IMR-90 (cell line): ENCODE results near the gene TRPM3. TPM values are rescaled to one million over a fixed set of nuclear protein-coding genes. Genes with fewer than 3 reads are reported as not detected.

ENCODE experiments used
- ATAC-seq: fragments of 200-7000 bp; cut with Tn5 transposase; 2 replicates; pipeline ENCODE4 v1.9.1; 2020; ENCODE audit warnings: low read depth, mild to moderate bottlenecking, moderate library complexity
- BruUV-seq: library from RNA; stranded (reverse); fragments of 400-500 nt; replicated peaks from 2 replicates; lab custom pipeline; 2021; lab: Mats Ljungman, UMichigan
- CTCF ChIA-PET: fragments of 300-600 bp; formaldehyde crosslinking; extraction: SDS; loops from one replicate; lab custom pipeline; 2021; ENCODE audit warnings: antibody characterized with exemption; lab: Yijun Ruan, JAX
- POLR2A ChIA-PET: fragments of 300-600 bp; sonication (Branson Sonifier 250); formaldehyde crosslinking; loops from one replicate; lab custom pipeline; 2022; ENCODE audit warnings: antibody characterized with exemption; ENCODE audit not compliant: unreplicated experiment; lab: Charles Lee
- DNase-seq: peaks from one replicate; pipeline ENCODE4 v3.0.0; 2013
- H2AFZ ChIP-seq: replicated peaks from 2 replicates; pipeline ENCODE3; 2013; ENCODE audit warnings: low read length, mild to moderate bottlenecking; ENCODE audit not compliant: poor library complexity
- H2AK5ac ChIP-seq: 2 replicates; pipeline ENCODE4 v1.6.1; 2013; ENCODE audit warnings: low read depth, low read length, inconsistent platforms
- H2AK9ac ChIP-seq: replicated peaks from 2 replicates; pipeline ENCODE3; 2013; ENCODE audit warnings: mild to moderate bottlenecking, low read depth, low read length, moderate library complexity; ENCODE audit not compliant: poor library complexity
- H2BK120ac ChIP-seq: 2 replicates; pipeline ENCODE4 v1.6.1; 2013; ENCODE audit warnings: low read depth, low read length, inconsistent platforms
- H2BK15ac ChIP-seq: 3 replicates; pipeline ENCODE4 v1.6.1; 2013; ENCODE audit warnings: low read depth, low read length, inconsistent platforms
- H2BK20ac ChIP-seq: 2 replicates; pipeline ENCODE4 v1.6.1; 2013; ENCODE audit warnings: low read depth, mild to moderate bottlenecking, inconsistent platforms, low read length, moderate library complexity
- H2BK5ac ChIP-seq: 2 replicates; pipeline ENCODE4 v1.6.1; 2013; ENCODE audit warnings: mild to moderate bottlenecking, low read depth, low read length, inconsistent platforms; ENCODE audit not compliant: poor library complexity, severe bottlenecking
- H3K14ac ChIP-seq: replicated peaks from 2 replicates; pipeline ENCODE4 v1.6.1; 2013; ENCODE audit warnings: low read depth, low read length, inconsistent platforms
- H3K18ac ChIP-seq: 2 replicates; pipeline ENCODE4 v1.6.1; 2013; ENCODE audit warnings: low read depth, low read length, control low read depth
- H3K23ac ChIP-seq: 2 replicates; pipeline ENCODE4 v1.6.1; 2013; ENCODE audit warnings: low read depth, low read length, inconsistent platforms
- H3K27ac ChIP-seq: 2 replicates; pipeline ENCODE4 v1.5.1; 2013; ENCODE audit warnings: mild to moderate bottlenecking, control low read depth, low read length; ENCODE audit not compliant: insufficient read depth
- H3K27me3 ChIP-seq: 2 replicates; pipeline ENCODE4 v1.6.1; 2013; ENCODE audit warnings: low read length; ENCODE audit not compliant: control insufficient read depth, insufficient read depth
- H3K36me3 ChIP-seq: 2 replicates; pipeline ENCODE4 v1.6.1; 2013; ENCODE audit warnings: low read length, mixed read lengths; ENCODE audit not compliant: control insufficient read depth, insufficient read depth
- H3K4ac ChIP-seq: 2 replicates; pipeline ENCODE4 v1.6.1; 2013; ENCODE audit warnings: low read depth, low read length, inconsistent platforms
- H3K4me1 ChIP-seq: 2 replicates; pipeline ENCODE4 v1.6.1; 2013; ENCODE audit warnings: low read length, mixed read lengths; ENCODE audit not compliant: control insufficient read depth, insufficient read depth
- H3K4me2 ChIP-seq: 2 replicates; pipeline ENCODE4 v1.6.1; 2013; ENCODE audit warnings: low read depth, mild to moderate bottlenecking, control low read depth, low read length, moderate library complexity
- H3K4me3 ChIP-seq: 2 replicates; pipeline ENCODE4 v1.5.1; 2013; ENCODE audit warnings: low read depth, mild to moderate bottlenecking, control low read depth, low read length, moderate library complexity; ENCODE audit not compliant: insufficient read depth
- H3K56ac ChIP-seq: 2 replicates; pipeline ENCODE4 v1.6.1; 2013; ENCODE audit warnings: low read length, inconsistent platforms; ENCODE audit not compliant: insufficient read depth; ENCODE audit errors: extremely low read depth
- H3K79me1 ChIP-seq, 2 experiments: 2 replicates each; pipeline ENCODE4 v1.6.1; 2013; ENCODE audit warnings: low read length in 2 of 2, inconsistent platforms in 1 of 2, low read depth in 1 of 2
- H3K9ac ChIP-seq: 2 replicates; pipeline ENCODE4 v1.6.1; 2013; ENCODE audit warnings: low read depth, low read length, control low read depth
- H3K9me1 ChIP-seq: 2 replicates; pipeline ENCODE4 v1.6.1; 2013; ENCODE audit warnings: low read length, inconsistent platforms; ENCODE audit not compliant: insufficient read depth
- H3K9me3 ChIP-seq: 2 replicates; pipeline ENCODE4 v1.6.1; 2013; ENCODE audit warnings: low read length; ENCODE audit not compliant: control insufficient read depth, insufficient read depth
- H4K20me1 ChIP-seq: 2 replicates; pipeline ENCODE4 v1.6.1; 2013; ENCODE audit warnings: low read length, inconsistent platforms; ENCODE audit not compliant: insufficient read depth
- H4K5ac ChIP-seq: 2 replicates; pipeline ENCODE4 v1.6.1; 2013; ENCODE audit warnings: mild to moderate bottlenecking, low read depth, low read length, control low read depth
- H4K8ac ChIP-seq, 2 experiments: 2 replicates each; pipeline ENCODE4 v1.6.1; 2013; ENCODE audit warnings: low read depth in 2 of 2, low read length in 2 of 2, control low read depth in 1 of 2, inconsistent platforms in 1 of 2
- H4K91ac ChIP-seq: 2 replicates; pipeline ENCODE4 v1.6.1; 2013; ENCODE audit warnings: low read depth, low read length, inconsistent platforms; ENCODE audit not compliant: insufficient read depth
- BHLHE40 ChIP-seq: fragments of 150-350 bp; IDR thresholded peaks from 2 replicates; pipeline ENCODE4 v1.6.1; 2016; ENCODE audit warnings: mild to moderate bottlenecking, low read depth, low read length
- CEBPB ChIP-seq: IDR thresholded peaks from 2 replicates; pipeline ENCODE4 v1.6.1; 2012; ENCODE audit warnings: low read depth, low read length, improper control_type of control experiment
- MAZ ChIP-seq: IDR thresholded peaks from 2 replicates; pipeline ENCODE4 v1.6.1; 2012; ENCODE audit warnings: low read depth, mild to moderate bottlenecking, low read length, improper control_type of control experiment, moderate library complexity, borderline replicate concordance
- RAD21 ChIP-seq: IDR thresholded peaks from 2 replicates; pipeline ENCODE4 v1.6.1; 2012; ENCODE audit warnings: low read length, improper control_type of control experiment
- SMC3 ChIP-seq: fragments of 150-350 bp; IDR thresholded peaks from 2 replicates; pipeline ENCODE4 v1.6.1; 2016; ENCODE audit warnings: low read depth, mild to moderate bottlenecking, antibody characterized with exemption, low read length, moderate library complexity
- WGBS, 2 experiments: methylation state at CpG; one replicate each; pipeline versions ENCODE4 v1.1.5 to v1.1.7; 2013; ENCODE audit warnings: missing lambda C conversion rate in 2 of 2; ENCODE audit not compliant: insufficient read length in 1 of 2; ENCODE audit errors: extremely low coverage in 2 of 2; 5-methylcytosine and 5-hydroxymethylcytosine counted together
- dilution Hi-C: fragments of 300-500 bp; cut with HindIII; formaldehyde crosslinking; loops from one replicate; pipeline ENCODE4 v1.14.3; 2018; ENCODE audit warnings: low sequenced_read_pairs; ENCODE audit not compliant: unreplicated experiment
- in situ Hi-C: fragments of 300-500 bp; cut with MboI; formaldehyde crosslinking; loops from 3 replicates; pipeline ENCODE4 v1.14.3; 2019; ENCODE audit warnings: low sequenced_read_pairs, inconsistent platforms, mixed read lengths
- intact Hi-C: fragments of 100-400 bp; cut with micrococcal nuclease; formaldehyde crosslinking; loops from 2 replicates; pipeline ENCODE4 v1.10.0; 2022
- polyA plus RNA-seq, 3 experiments: library from polyadenylated mRNA; depleted of rRNA; stranded (reverse); fragments of >200 nt; gene quantifications; 2 replicates each; pipeline ENCODE4 v1.2.3, GENCODE V29; 2012; ENCODE audit warnings: low replicate concordance in 1 of 3
- total RNA-seq: library from RNA; depleted of rRNA; stranded (reverse); fragments of >200 nt; gene quantifications from 2 replicates; pipeline ENCODE4 v1.2.3, GENCODE V29; 2012
- TF ChIP-seq, protein P1 (sequence below): conservative IDR thresholded peaks from 2 replicates; pipeline ENCODE4 v1.5.1; 2012; ENCODE audit warnings: mild to moderate bottlenecking, low read depth, low read length, improper control_type of control experiment
- TF ChIP-seq, protein P2 (sequence below): fragments of 150-350 bp; IDR thresholded peaks from 2 replicates; pipeline ENCODE4 v1.6.1; 2016; ENCODE audit warnings: low read depth, mild to moderate bottlenecking, low read length, moderate library complexity, borderline replicate concordance

Gene TRPM3
- total and polyA plus RNA-seq, 2 of the 4 experiments (the other 2 are of a cell fraction) = not detected

DNA sequence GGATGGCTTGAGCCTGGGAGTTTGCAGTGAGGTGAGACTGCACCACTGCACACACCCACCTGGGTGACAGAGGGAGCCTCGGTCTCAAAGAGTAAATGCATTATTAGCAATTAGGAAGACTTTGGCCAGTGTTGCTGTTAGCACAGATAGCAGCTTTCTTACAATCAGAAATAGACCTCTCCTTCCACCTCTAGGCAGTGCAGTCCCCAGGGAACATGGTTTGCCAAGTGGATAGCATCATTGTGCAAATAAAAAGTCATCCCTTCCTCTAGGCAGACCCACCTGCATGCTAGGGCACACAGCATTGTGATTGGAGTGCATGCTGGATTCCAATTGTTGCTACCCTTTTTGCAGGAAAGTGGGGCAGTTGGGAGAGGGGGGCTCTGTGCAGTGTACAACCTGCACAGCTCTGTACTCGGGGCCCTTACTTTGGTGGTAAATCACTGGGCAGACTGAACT, 629.1 kb downstream of the TRPM3 start:
- dilution Hi-C loops = no loop called here
- no CpG with 5 or more reads among the region's 2 CpGs for WGBS, 2 experiments
- no peaks in the 10 kb centered on the region for H4K20me1 ChIP-seq
- DNase-seq = no peak
- no peak overlapping the region for H3K23ac ChIP-seq
- POLR2A ChIA-PET = no interaction called here
- H3K56ac ChIP-seq = no peak overlapping the region
- H3K4me2 ChIP-seq = no peak overlapping the region
- no peak overlapping the region for H3K4me3 ChIP-seq
- TF ChIP-seq, protein P1, sequence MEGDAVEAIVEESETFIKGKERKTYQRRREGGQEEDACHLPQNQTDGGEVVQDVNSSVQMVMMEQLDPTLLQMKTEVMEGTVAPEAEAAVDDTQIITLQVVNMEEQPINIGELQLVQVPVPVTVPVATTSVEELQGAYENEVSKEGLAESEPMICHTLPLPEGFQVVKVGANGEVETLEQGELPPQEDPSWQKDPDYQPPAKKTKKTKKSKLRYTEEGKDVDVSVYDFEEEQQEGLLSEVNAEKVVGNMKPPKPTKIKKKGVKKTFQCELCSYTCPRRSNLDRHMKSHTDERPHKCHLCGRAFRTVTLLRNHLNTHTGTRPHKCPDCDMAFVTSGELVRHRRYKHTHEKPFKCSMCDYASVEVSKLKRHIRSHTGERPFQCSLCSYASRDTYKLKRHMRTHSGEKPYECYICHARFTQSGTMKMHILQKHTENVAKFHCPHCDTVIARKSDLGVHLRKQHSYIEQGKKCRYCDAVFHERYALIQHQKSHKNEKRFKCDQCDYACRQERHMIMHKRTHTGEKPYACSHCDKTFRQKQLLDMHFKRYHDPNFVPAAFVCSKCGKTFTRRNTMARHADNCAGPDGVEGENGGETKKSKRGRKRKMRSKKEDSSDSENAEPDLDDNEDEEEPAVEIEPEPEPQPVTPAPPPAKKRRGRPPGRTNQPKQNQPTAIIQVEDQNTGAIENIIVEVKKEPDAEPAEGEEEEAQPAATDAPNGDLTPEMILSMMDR = no peak
- TF ChIP-seq CEBPB = no peak
- no peak for TF ChIP-seq MAZ
- TF ChIP-seq RAD21 = no peak
- TF ChIP-seq SMC3 = no peak
- TF ChIP-seq BHLHE40 = no peak
- TF ChIP-seq, protein P2, sequence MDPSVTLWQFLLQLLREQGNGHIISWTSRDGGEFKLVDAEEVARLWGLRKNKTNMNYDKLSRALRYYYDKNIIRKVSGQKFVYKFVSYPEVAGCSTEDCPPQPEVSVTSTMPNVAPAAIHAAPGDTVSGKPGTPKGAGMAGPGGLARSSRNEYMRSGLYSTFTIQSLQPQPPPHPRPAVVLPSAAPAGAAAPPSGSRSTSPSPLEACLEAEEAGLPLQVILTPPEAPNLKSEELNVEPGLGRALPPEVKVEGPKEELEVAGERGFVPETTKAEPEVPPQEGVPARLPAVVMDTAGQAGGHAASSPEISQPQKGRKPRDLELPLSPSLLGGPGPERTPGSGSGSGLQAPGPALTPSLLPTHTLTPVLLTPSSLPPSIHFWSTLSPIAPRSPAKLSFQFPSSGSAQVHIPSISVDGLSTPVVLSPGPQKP = no peak
- H2BK120ac ChIP-seq = no peak overlapping the region
- H2AK9ac ChIP-seq = no peak overlapping the region
- H3K9me3 ChIP-seq = no peaks in the 10 kb centered on the region
- no peak overlapping the region for H2AFZ ChIP-seq
- CTCF ChIA-PET = no interaction called here
- ATAC-seq = no peak
- H3K4ac ChIP-seq = no peak overlapping the region
- in situ Hi-C loops = no loop called here
- no peak overlapping the region for H3K9ac ChIP-seq
- no peak overlapping the region for H4K5ac ChIP-seq
- no peak overlapping the region for H3K27ac ChIP-seq
- peaks cover 7% of the 10 kb centered on the region for H3K4me1 ChIP-seq
- no peak overlapping the region for H2BK15ac ChIP-seq
- no peak overlapping the region for H2AK5ac ChIP-seq
- H3K9me1 ChIP-seq = peaks cover 10% of the 10 kb centered on the region
- H4K91ac ChIP-seq = no peak overlapping the region
- no TSS peak for BruUV-seq
- H4K8ac ChIP-seq = no peak overlapping the region
- no peak overlapping the region for H2BK20ac ChIP-seq
- H3K18ac ChIP-seq = no peak overlapping the region
- no peak overlapping the region for H3K14ac ChIP-seq
- H3K27me3 ChIP-seq = no peaks in the 10 kb centered on the region
- intact Hi-C loops = no loop called here
- H3K36me3 ChIP-seq = no peaks in the 10 kb centered on the region
- H2BK5ac ChIP-seq = no peak overlapping the region
- no peaks in the 10 kb centered on the region for H3K79me1 ChIP-seq
